ENCODE results near the gene BLACAT1. TPM values are rescaled to one million over a fixed set of nuclear protein-coding genes. Genes with fewer than 3 reads are reported as not detected.
"Not testable (repeated sequence)": the region's sequence is repeated elsewhere in the genome, so short reads cannot be mapped to it uniquely, and the experiment has no call there.

The BLACAT1 gene
- polyA plus RNA-seq, 3 donors, result not detected

DNA sequence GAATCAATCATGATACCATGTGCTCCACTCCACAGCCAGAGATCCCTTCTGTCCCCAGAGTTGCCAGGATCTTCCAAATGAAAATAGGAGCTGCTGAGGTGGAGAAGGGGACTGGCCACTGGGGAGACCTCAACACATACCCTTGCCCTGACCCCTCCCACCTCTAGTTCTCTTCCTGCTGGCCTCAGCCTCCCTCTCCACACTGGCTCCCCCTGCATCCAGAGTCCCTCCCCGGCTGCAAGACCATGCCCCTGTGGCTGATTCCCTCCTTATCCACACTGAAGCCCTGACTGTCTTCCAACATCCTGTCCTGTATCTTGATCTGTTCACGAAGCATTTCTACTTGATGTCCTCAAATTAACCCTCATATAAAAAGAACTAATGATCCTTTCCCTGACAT is 27.5 kb upstream of the BLACAT1 start:
- Histone ChIP-seq H3K4me3 (replicated peaks in 1 of 3; ENCODE audit: low read depth in 2 of 3, low read length in 3 of 3) (no peak overlapping the region), H4K20me1 (ENCODE audit: insufficient read depth, low read length) (no peaks in the 10 kb centered on the region), H3K79me2 (ENCODE audit: insufficient read depth, low read length) (no peaks in the 10 kb centered on the region), H3K27me3 (ENCODE audit: control insufficient read depth in 2 of 2, insufficient read depth in 2 of 2, low read length in 2 of 2) (peaks cover 12 to 38% of the 10 kb centered on the region in 2 donors), H3K9me3 (replicated peaks in 1 of 2; ENCODE audit: control insufficient read depth in 1 of 2, insufficient read depth in 1 of 2, low read length in 2 of 2) (no peaks in the 10 kb centered on the region), H3K4me2 (replicated peaks; ENCODE audit: extremely low read depth, low read length, poor library complexity, severe bottlenecking) (no peak overlapping the region), H3K36me3 (replicated peaks in 1 of 2; ENCODE audit: control insufficient read depth in 1 of 2, insufficient read depth in 2 of 2, low read length in 2 of 2) (no peaks in the 10 kb centered on the region), H3K4me1 (ENCODE audit: control insufficient read depth in 1 of 2, insufficient read depth in 2 of 2, low read length in 2 of 2) (no peaks in the 10 kb centered on the region), H3K9ac (ENCODE audit: insufficient read depth, low read length, poor library complexity, severe bottlenecking) (no peak overlapping the region), H3K27ac (ENCODE audit: low read depth in 1 of 2, low read length in 2 of 2) (no peak overlapping the region), H2AFZ (ENCODE audit: insufficient read depth, low read depth, low read length, poor library complexity, severe bottlenecking) (no peak overlapping the region)
- intact Hi-C loops (cut with micrococcal nuclease), result no loop called here
- WGBS (ENCODE audit: insufficient coverage), result 52% methylated on average over 2 of the region's 2 CpGs
- Mint-ChIP-seq H3K27me3 (ENCODE audit: low read depth in 3 of 3) (peaks cover 56 to 68% (median 62%) of the 10 kb centered on the region in 3 donors), H3K4me3 (peak overlapping the region in 1 of 2 donors; percentile 26), H3K9me3 (peaks cover 0 to 4% (median 0%) of the 10 kb centered on the region in 7 donors), H3K27ac (no peak overlapping the region), H3K4me1 (peaks cover 11% of the 10 kb centered on the region), H3K36me3 (no peaks in the 10 kb centered on the region)
- no peak for DNase-seq
- TF ChIP-seq, protein P1, sequence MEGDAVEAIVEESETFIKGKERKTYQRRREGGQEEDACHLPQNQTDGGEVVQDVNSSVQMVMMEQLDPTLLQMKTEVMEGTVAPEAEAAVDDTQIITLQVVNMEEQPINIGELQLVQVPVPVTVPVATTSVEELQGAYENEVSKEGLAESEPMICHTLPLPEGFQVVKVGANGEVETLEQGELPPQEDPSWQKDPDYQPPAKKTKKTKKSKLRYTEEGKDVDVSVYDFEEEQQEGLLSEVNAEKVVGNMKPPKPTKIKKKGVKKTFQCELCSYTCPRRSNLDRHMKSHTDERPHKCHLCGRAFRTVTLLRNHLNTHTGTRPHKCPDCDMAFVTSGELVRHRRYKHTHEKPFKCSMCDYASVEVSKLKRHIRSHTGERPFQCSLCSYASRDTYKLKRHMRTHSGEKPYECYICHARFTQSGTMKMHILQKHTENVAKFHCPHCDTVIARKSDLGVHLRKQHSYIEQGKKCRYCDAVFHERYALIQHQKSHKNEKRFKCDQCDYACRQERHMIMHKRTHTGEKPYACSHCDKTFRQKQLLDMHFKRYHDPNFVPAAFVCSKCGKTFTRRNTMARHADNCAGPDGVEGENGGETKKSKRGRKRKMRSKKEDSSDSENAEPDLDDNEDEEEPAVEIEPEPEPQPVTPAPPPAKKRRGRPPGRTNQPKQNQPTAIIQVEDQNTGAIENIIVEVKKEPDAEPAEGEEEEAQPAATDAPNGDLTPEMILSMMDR (IDR thresholded peaks at IDR 0.05), result no peak

GRCh38 chr1:205482587-205482986 is 26.7 kb upstream of the BLACAT1 start:
- H3K4me1 ChIP-seq (ENCODE audit: control insufficient read depth in 1 of 2, insufficient read depth in 2 of 2, low read length in 2 of 2); H3K9me3 ChIP-seq (replicated peaks in 1 of 2; ENCODE audit: control insufficient read depth in 1 of 2, insufficient read depth in 1 of 2, low read length in 2 of 2); H3K9me3 Mint-ChIP-seq; H3K27ac Mint-ChIP-seq; H3K4me3 ChIP-seq (replicated peaks in 1 of 3; ENCODE audit: low read depth in 2 of 3, low read length in 3 of 3); intact Hi-C loops (cut with micrococcal nuclease); H3K27ac ChIP-seq (ENCODE audit: low read depth in 1 of 2, low read length in 2 of 2); H3K79me2 ChIP-seq (ENCODE audit: insufficient read depth, low read length); H4K20me1 ChIP-seq (ENCODE audit: insufficient read depth, low read length); H3K36me3 Mint-ChIP-seq; DNase-seq; H3K9ac ChIP-seq (ENCODE audit: insufficient read depth, low read length, poor library complexity, severe bottlenecking); H3K36me3 ChIP-seq (replicated peaks in 1 of 2; ENCODE audit: control insufficient read depth in 1 of 2, insufficient read depth in 2 of 2, low read length in 2 of 2); H2AFZ ChIP-seq (ENCODE audit: insufficient read depth, low read depth, low read length, poor library complexity, severe bottlenecking); H3K4me2 ChIP-seq (replicated peaks; ENCODE audit: extremely low read depth, low read length, poor library complexity, severe bottlenecking): not testable (repeated sequence)
- WGBS (ENCODE audit: insufficient coverage), result 97% methylated on average over 10 of the region's 11 CpGs
- peak overlapping the region in 1 of 2 donors; percentile 26 for H3K4me3 Mint-ChIP-seq
- H3K4me1 Mint-ChIP-seq, result peaks cover 11% of the 10 kb centered on the region
- peaks cover 54 to 66% (median 62%) of the 10 kb centered on the region in 3 donors for H3K27me3 Mint-ChIP-seq (ENCODE audit: low read depth in 3 of 3)
- peaks cover 12 to 38% of the 10 kb centered on the region in 2 donors for H3K27me3 ChIP-seq (ENCODE audit: control insufficient read depth in 2 of 2, insufficient read depth in 2 of 2, low read length in 2 of 2)

Data from CD14-positive monocyte (primary cell).